OCI-LY3 (cell line): ENCODE data around the gene CPEB2.

Experiments used
- CTCF ChIP-seq: fragments of 200-600, 300-600 bp; sonication (generic); IDR thresholded peaks from 2 replicates; pipeline ENCODE4 v1.5.1; 2014; ENCODE audit warnings: antibody characterized with exemption, low read length, low read depth
- EZH2phosphoT487 ChIP-seq: fragments of 200-600 bp; shearing (Covaris generic); IDR thresholded peaks from 2 replicates; pipeline ENCODE4 v1.6.1; 2018; ENCODE audit warnings: antibody characterized with exemption, mixed run types, low read depth

- TF ChIP-seq CTCF (no peak), EZH2phosphoT487 (no peak)
These were observed 114.3 kb downstream of the CPEB2 start for GRCh38 chr4:15116509-15117079.
